ENCODE measurements around the gene UBR7. TPM values are rescaled to one million over a fixed set of nuclear protein-coding genes. Genes with fewer than 3 reads are reported as not detected.
"Not testable (repeated sequence)": the region's sequence is repeated elsewhere in the genome, so short reads cannot be mapped to it uniquely, and the experiment has no call there.

UBR7 gene
- total and polyA plus RNA-seq, 12 donors: 7.8 to 32.9 (median 17.9) TPM

DNA sequence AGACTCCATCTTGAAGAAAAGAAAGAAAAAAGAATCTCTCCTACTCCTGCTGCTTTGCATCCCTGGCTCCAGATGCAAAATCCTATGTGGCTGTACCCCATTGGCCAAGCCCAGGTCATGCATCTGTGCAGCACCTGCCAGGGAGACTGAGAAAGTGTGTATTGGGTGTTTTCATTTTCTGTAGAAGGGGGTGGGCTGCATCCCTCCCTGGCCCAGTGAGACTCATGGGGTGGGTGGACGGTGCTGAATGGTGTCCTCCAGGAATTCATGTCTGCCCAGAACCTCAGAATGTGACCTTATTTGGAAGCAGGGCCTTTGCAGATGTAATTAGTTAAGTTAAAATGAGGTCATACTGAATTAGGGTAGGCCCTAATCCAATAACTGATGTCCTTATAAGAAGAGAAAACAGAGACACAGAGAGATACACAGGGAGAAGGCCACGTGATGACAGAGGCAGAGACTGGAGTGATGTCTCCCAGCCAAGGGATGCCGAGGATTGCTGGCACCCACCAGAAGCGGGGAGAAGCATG, 45.6 kb upstream of the UBR7 start:
- intact Hi-C loops (cut with DNase I): no loop called here
- no peaks in the 10 kb centered on the region for H3K4me1 ChIP-seq (replicated peaks in 1 of 2)
- WGBS, 4 donors: 62 to 85% (median 74%) methylated on average over 4 of the region's 4 CpGs
- H3K27ac ChIP-seq: no peak overlapping the region
- H3K9me3 ChIP-seq (replicated peaks in 1 of 3): no peaks in the 10 kb centered on the region
- no peak overlapping the region for H3K4me3 ChIP-seq
- TF ChIP-seq, protein P1, sequence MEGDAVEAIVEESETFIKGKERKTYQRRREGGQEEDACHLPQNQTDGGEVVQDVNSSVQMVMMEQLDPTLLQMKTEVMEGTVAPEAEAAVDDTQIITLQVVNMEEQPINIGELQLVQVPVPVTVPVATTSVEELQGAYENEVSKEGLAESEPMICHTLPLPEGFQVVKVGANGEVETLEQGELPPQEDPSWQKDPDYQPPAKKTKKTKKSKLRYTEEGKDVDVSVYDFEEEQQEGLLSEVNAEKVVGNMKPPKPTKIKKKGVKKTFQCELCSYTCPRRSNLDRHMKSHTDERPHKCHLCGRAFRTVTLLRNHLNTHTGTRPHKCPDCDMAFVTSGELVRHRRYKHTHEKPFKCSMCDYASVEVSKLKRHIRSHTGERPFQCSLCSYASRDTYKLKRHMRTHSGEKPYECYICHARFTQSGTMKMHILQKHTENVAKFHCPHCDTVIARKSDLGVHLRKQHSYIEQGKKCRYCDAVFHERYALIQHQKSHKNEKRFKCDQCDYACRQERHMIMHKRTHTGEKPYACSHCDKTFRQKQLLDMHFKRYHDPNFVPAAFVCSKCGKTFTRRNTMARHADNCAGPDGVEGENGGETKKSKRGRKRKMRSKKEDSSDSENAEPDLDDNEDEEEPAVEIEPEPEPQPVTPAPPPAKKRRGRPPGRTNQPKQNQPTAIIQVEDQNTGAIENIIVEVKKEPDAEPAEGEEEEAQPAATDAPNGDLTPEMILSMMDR (IDR thresholded peaks at IDR 0.05): no peak
- TF ChIP-seq POLR2A (IDR thresholded peaks at IDR 0.05): no peak
- no peaks in the 10 kb centered on the region for H3K27me3 ChIP-seq
- H3K36me3 ChIP-seq (replicated peaks in 1 of 2): no peaks in the 10 kb centered on the region
- DNase-seq: no peak

DNA sequence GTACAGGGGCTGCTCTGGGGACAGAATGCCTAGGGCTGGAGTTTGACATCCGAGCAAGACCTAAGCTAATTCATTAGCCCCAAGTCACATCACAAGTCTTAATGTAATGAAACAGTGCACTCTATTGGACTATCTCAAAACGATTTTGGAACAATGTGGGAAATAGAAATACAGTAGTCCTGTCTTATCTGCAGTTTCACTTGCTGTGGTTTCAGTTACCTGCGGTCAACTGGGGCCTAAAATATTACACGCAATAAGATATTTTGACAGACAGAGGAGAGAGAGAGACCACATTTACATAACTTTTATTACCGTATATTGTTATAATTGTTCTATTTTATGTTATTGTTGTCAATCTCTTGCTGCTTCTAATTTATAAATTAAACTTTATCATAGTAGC, 43.5 kb upstream of the UBR7 start:
- intact Hi-C loops (cut with DNase I): no loop called here
- Histone ChIP-seq H3K36me3 (replicated peaks in 1 of 2) (no peaks in the 10 kb centered on the region), H3K27me3 (no peaks in the 10 kb centered on the region), H3K27ac (no peak overlapping the region), H3K4me1 (replicated peaks in 1 of 2) (no peaks in the 10 kb centered on the region), H3K4me3 (no peak overlapping the region), H3K9me3 (replicated peaks in 1 of 3) (no peaks in the 10 kb centered on the region)
- no peak for DNase-seq
- 62 to 83% (median 65%) methylated on average over 5 of the region's 5 CpGs for WGBS, 4 donors
- TF ChIP-seq POLR2A (IDR thresholded peaks at IDR 0.05): no peak
- TF ChIP-seq, protein P1 (IDR thresholded peaks at IDR 0.05): no peak

DNA sequence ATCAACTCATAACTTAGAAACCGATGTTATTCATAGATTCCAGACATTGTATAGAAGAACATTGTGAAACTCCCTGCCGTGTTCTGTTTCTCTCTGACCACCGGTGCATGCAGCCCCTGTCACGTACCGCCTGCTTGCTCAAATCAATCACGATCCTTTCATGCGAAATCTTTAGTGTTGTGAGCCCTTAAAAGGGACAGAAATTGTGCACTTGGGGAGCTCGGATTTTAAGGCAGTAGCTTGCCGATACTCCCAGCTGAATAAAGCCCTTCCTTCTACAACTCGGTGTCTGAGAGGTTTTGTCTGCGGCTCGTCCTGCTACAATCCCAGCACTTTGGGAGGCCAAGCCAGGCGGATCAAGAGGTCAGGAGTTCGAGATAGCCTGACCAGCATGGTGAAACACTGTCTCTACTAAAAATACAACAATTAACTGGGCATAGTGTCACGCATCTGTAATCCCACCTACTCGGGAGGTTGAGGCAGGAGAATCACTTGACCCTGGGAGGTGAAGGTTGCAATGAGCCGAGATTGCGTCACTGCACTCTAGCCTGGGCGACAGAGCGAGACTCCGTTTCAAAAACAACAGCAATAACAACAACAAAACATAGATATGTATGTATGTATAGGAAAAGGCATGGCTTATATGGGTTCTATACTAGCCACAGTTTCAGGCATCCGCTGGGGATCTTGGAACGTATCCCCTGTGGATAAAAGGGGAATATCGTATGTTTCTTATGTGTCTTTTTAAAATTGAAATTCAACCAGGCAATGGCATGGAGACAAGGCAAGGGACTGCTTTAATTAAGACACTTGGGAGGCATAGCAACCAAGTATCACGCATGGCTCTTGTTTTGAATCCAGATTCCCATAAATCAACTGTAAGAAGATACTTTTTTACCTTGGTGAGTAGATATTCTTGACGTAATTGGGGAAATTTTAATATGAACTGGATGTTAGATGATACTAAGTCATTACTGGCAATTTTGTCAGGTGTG, 41.5 kb upstream of the UBR7 start:
- DNase-seq; H3K36me3 ChIP-seq (replicated peaks in 1 of 2); H3K9me3 ChIP-seq (replicated peaks in 1 of 3); H3K4me3 ChIP-seq; intact Hi-C loops (cut with DNase I); H3K4me1 ChIP-seq (replicated peaks in 1 of 2); H3K27me3 ChIP-seq; H3K27ac ChIP-seq: not testable (repeated sequence)
- WGBS, 4 donors: 87 to 90% (median 89%) methylated on average over 23 to 26 of the region's 26 CpGs

DNA sequence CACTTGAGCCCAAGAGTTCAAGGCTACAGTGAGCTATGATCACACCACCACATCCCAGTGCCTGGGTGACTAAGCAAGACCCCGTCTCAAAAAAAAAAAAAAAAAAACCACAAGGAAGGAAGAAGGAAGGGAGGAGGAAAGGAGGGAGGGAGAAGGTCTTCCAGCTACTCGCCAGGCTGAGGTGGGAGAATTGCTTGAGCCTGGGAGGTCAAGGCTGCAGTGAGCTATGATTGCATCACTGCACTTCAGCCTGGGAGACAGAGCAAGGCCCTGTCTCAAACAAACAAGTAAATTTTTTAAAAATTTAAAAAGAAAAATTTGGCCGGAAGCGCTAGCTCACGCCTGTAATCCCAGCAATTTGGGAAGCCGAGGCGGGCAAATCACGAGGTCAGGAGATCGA, 38.4 kb upstream of the UBR7 start:
- H3K36me3 ChIP-seq (replicated peaks in 1 of 2); H3K4me3 ChIP-seq; H3K9me3 ChIP-seq (replicated peaks in 1 of 3); intact Hi-C loops (cut with DNase I); H3K27me3 ChIP-seq; H3K4me1 ChIP-seq (replicated peaks in 1 of 2); H3K27ac ChIP-seq: not testable (repeated sequence)
- WGBS, 4 donors: 62 to 72% (median 70%) methylated on average over 9 of the region's 9 CpGs
- DNase-seq: peak in 3 of 7 donors; percentile 18 to 61 (median 40)

DNA sequence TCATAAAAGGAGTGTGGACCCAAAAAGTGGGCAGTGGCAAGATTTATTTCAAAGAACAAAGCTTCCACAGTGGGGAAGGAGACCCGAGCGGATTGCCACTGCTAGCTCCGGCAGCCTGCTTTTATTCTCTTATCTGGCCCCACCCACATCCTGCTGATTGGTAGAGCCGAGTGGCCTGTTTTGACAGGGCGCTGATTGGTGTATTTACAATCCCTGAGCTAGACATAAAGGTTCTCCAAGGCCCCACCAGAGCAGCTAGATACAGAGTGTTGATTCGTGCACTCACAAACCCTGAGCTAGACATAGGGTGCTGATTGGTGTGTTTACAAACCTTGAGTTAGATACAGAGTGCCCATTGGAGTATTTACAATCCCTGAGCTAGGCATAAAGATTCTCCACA, 37.4 kb upstream of the UBR7 start:
- H3K27ac ChIP-seq; DNase-seq; H3K4me1 ChIP-seq (replicated peaks in 1 of 2); H3K36me3 ChIP-seq (replicated peaks in 1 of 2); intact Hi-C loops (cut with DNase I); H3K27me3 ChIP-seq; H3K9me3 ChIP-seq (replicated peaks in 1 of 3); H3K4me3 ChIP-seq: not testable (repeated sequence)
- 78 to 91% (median 89%) methylated on average over 3 to 6 of the region's 6 CpGs for WGBS, 4 donors

DNA sequence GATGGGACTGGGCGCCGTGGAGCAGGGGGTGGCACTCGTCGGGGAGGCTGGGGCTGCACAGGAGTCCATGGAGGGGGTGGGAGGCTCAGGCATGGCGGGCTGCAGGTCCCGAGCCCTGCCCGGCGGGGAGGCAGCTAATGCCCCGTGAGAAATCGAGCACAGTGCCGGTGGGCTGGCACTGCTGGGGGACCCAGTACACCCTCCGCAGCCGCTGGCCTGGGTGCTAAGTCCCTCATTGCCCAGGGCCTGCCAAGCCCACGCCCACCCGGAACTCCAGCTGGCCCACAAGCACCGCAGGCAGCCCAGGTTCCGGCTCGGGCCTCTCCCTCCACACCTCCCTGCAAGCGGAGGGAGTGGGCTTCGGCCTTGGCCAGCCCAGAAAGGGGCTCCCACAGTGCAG, 36.9 kb upstream of the UBR7 start:
- H3K4me3 ChIP-seq; H3K9me3 ChIP-seq (replicated peaks in 1 of 3); H3K4me1 ChIP-seq (replicated peaks in 1 of 2); H3K27ac ChIP-seq; intact Hi-C loops (cut with DNase I); DNase-seq; H3K36me3 ChIP-seq (replicated peaks in 1 of 2); H3K27me3 ChIP-seq: not testable (repeated sequence)
- WGBS, 4 donors: 95 to 100% (median 97%) methylated on average over 7 to 20 of the region's 20 CpGs
